GM21786 (cell line): ENCODE results near the gene ADCY1.

Experiments
- ATAC-seq: cut with Tn5 transposase; IDR thresholded peaks from one replicate; pipeline ENCODE4 v1.9.1; 2021; ENCODE audit not compliant: unreplicated experiment

The ADCY1 gene

DNA sequence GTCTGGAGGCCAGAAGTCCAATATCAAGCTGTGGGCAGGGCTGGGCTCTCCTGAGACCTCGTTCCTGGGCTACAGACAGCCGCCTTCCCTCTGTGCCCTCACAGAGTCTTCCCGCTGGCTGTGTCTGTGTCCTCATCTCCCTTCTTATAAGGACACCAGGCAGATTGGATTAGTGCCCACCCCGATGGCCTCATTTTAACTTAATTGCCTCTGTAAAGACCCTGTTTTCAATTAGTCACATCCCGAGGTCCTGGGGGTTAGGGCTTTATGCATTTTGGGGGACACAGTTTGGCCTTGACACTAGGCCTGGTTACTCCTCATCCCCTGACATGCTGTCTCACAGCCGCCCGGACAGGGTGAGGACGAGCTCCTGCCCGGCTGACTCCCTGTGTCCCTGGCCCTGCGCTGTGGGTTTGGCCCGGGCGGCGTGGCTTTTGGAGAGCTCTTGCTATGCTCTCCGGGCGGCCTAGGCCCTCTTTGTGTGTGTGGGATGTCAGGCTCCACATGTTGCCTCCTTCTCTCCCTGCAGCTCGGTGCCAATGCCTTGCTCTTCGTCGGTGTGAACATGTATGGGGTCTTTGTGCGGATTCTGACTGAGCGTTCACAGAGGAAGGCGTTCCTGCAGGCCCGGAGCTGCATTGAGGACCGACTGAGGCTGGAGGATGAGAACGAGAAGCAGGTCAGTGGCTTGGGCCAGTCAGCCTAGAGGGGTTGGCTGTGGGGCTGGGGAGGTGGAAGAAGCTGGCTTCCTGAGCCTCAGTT is 18.2 kb downstream of the ADCY1 start:
- no peak for ATAC-seq

GRCh38 chr7:45593121-45593541 is 19.0 kb downstream of the ADCY1 start:
- ATAC-seq = no peak

DNA sequence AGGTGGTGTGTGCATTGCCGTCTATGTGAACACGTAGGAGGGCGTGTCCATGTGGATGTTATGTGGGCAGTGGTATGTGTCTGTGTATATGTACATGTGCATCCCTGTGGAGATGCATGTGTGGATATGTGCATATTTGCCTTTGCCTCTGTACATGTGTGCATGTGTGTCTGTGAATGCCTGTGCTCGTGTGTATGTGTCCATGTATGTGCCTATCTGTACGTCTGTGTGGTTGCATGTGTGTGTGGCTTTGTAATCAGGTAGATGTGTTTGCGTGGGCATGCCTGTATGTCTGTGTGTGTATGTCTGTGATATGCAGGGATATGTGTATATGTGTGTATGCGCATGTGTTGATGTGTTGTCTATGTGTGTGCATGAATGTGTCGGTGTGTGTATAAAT is 19.7 kb downstream of the ADCY1 start:
- ATAC-seq = no peak

GRCh38 chr7:45594745-45595535 is 20.8 kb downstream of the ADCY1 start:
- ATAC-seq = no peak

DNA sequence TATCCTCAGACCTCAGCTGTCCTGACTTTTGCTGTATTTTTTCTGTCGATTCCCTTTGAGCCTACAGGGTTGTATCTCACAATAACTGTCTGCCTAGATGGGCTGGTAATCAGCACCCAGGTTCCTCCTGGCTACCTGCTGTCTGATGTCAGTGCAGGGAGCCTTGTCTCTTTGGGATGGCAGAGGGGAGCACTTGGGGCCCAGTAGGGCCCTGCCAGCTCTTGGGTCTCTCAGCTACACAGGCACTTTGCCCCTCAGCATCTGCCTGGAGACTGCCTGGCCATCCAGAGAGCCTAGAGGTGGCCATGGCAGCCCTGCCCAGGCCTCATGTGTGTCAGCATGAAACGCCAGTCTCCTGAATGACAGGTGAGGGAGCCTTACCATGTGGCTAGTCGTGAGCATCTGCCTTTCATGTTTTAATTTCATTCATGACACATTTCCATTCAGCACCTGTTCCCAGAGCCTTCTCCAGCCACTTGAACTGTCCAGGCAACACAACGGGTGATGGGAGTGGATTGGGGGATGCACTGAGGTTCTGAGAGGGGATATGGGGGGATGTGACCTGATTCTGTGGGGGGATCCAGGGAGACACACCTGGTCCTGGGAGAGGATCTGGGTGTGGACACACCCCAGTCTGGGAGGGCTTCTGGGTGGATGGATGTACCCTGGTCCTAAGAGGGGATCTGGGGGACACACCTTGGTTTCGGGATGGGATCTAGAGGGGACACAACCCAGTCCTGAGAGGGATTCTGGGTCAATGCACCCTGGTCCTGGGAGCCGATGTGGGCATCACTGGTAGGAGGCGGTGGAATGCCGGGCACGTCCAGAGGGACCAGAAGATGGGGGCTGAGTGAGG is 21.9 kb downstream of the ADCY1 start:
- ATAC-seq = no peak

DNA sequence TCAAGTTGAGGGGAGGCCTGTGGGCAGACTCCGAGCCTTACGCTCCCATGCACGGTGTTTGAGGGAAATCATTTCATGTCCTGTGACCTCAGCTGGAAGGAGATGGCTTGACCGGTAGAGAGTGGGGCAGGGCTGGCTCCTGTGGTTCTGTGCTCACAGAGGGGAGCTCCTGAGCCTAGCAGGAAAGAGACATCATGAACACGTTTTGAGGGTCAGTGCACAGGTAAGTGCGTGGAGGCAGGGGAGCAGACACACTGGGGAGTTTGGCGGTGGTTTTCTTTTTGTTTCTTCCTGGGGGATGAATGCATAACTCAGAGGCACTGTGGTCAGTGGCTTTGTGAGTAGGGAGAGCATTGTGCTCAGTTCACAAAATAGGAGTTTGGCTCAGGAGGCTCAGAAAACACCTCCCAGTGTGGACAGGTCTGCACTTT is 22.5 kb downstream of the ADCY1 start:
- ATAC-seq = no peak

DNA sequence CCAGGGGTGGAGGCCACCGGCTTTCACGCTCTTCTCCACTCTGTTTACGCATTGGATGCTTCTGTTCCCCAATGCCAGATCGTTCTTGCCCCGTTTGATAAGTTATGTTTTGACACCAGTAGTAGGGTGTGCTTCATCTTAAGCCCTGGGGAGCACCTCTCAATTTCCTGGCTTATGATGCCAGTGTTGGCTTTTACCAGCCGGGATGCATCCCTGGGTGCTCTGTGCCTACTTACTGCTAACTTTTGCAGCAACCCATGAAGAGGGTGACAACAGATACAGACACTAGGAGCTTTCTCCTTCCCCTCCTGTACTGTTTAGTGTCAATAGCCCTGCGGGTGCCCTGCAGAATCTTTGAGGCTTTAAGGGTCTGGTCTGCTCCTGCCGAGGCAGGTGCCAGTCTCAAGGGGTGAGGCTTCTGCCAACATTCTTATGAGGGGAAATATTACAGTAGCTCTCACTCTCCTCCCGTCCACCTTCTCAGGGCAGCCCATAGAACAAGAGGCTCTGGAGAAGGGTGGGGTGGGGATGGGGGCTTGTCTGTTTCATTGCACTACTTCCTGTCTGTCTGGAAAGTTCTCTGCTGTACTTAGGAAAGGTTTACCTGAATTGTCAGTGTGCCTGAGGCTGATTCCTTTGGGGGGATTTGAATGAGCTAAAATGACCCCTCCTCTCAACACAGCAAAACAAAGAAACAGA is 23.3 kb downstream of the ADCY1 start:
- no peak for ATAC-seq

- no peak for ATAC-seq
Measured at GRCh38 chr7:45598886-45599520, 24.8 kb downstream of the ADCY1 start.

DNA sequence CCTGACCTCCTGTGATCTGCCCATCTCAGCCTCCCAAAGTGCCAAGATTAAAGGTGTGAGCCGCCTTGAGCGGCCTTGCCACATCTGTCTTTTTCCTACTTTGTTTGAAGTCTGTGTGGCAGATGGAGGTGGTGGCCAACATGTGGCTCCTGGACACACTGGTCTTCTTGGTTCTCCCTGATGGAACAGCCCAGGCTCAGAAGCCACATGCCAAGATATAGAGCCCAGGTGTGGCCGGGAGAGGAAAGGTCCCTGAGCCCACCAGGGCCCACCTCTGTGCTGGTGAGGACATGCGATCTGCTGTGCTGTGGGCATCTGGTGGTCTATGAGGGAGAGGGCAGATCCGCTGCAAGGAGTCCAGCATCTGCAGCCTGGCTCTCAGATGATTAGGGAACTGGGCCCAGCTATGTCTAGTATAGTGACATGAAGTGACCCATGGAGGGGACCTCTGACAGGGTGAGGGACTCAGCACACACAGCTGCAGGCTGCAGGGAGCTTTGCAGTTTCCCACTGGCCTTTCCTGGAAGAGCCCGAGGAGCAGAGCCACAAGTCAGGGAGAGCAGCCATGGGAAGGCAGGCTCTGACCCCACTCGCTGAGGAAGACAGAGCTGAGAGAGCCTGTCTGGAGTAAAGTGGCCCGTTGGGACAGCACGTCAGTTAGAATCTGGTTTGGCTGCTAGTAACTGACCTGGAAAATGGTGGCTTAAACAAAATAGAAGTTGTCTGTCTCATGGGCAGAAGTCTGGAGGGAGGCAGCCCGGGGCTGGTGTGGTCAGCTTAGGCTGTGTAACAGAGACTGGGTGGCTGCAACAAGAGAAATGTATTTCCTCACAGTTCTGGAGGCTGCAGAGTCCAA is 25.9 kb downstream of the ADCY1 start:
- ATAC-seq = no peak

GRCh38 chr7:45601094-45601493 is 26.9 kb downstream of the ADCY1 start:
- no peak for ATAC-seq

- no peak for ATAC-seq
Measured at GRCh38 chr7:45601816-45602540, 27.8 kb downstream of the ADCY1 start.

- no peak for ATAC-seq
Measured at GRCh38 chr7:45606050-45606449, 31.9 kb downstream of the ADCY1 start.

- no peak for ATAC-seq
Measured at GRCh38 chr7:45606931-45607330, 32.8 kb downstream of the ADCY1 start.

GRCh38 chr7:45609180-45609579 is 35.0 kb downstream of the ADCY1 start:
- no peak for ATAC-seq

- ATAC-seq = no peak
Measured at GRCh38 chr7:45610019-45610418, 35.9 kb downstream of the ADCY1 start.

GRCh38 chr7:45610660-45611299 is 36.6 kb downstream of the ADCY1 start:
- ATAC-seq = no peak

GRCh38 chr7:45617166-45617565 is 43.0 kb downstream of the ADCY1 start:
- ATAC-seq = no peak

DNA sequence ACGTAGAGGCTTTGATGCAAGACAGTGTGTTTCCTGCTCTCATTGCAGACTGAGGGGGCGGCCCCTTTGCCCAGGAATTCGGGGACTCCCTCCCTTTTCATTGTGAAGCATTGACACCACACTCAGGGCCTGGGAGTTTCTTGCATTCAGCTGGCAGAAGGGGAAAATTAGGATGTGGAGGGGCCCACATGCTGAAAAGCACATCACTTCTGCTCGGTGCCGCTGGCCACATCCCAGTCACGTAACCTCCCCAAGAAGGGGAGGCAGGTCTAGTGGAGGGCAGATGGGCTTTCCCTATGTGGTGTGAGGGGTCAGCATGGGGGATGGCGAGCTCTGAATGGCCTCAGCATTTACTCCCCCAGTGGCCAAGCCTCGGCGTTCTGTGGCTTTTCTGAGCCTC is 47.9 kb downstream of the ADCY1 start:
- ATAC-seq = no peak
